Hematopoietic multipotent progenitor cell treated with erythropoietin and hydrocortisone succinate and interleukin-3 and kit ligand, for 4 days (in vitro differentiated cells): Measurements from ENCODE around the gene YOD1.

Experiments
- DNase-seq: peaks from one replicate; pipeline ENCODE4 v3.0.0-alpha.2; 2015

The YOD1 gene

DNA sequence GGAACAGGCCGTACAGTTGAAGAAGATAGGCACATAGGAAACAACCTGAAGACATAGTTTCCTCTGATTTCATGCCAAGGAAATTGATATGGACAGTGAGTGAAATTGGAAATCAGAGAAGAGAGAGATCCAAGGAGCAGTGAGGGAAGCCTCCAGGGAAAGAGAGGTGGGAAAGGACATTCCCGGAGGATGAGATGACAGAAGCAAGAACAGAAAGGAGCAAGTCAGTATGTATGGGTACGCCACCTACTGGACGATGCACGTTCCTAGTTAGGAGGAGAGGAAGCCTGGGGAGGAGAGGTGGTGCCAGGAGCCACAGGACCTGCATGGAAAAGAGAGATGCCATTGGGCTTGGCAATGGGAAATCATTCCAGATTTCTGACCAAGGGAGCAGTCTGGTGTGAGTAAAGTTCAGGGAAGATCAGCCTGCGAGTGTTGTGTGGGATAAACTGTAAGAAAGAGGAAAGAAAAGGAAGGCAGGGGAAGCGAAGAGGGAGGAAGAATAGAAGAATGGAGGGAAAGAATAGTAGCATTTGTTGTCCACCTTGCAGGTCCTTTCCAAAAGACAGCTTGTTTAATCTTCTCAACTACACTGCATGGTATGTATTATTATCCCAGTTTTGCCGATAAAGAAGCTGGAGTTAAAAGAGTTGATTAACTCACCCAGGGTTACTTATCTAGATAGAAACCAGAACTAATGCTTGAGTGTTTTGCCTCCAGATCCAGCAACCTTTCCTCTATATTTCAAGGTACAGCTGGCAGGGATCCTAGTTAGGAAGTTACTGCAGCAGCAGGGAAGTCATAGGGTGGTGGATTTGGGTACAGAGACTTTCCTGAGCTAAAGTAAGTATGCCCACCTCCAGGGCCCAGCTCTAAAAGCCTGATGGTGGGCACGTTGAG, 45.8 kb downstream of the YOD1 start:
- peak; percentile 71 for DNase-seq

DNA sequence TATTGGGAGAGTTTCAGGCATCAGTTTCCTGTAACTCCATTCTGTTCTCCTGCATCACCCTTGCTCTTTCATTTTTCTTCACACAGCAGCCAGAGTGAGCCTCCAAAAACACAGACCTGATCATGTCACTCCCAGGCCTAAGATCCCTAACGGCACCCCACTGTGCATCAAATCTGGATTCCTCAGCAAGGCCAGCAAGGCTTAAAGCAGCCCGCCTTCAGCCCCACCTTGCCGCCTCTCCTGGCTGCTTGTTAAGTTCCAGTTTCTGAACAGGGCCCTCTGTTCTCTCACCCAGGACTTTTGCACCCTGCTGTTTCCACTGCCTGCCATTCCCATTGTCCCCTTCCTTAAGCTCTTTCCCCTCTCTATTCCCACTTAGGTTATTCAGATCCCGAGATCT, 47.8 kb downstream of the YOD1 start:
- DNase-seq = no peak

DNA sequence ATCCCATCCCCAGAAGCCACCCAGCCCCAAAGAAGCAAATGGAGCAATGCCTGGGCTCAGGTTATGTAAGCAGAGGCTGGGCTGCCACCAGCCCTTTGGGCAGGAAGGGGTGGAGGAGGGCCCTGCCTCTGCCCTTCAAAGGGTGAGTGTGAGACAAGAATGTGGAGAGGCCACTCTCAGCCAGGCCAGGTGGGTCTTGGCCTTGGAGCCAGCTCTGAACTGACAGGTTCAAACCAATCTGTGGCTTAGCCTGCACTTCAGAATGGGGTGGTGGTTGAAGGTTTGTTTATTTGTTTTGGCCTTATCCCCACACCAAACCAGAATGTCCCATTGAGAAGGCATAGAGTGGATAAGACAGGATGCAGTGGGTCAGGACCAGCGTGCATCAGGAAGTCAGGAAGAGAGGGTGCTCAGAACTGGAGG, 48.3 kb downstream of the YOD1 start:
- DNase-seq = no peak

GRCh38 chr1:207001492-207002245, 49.3 kb downstream of the YOD1 start:
- no peak for DNase-seq

GRCh38 chr1:207000651-207001291, 50.2 kb downstream of the YOD1 start:
- DNase-seq = no peak

DNA sequence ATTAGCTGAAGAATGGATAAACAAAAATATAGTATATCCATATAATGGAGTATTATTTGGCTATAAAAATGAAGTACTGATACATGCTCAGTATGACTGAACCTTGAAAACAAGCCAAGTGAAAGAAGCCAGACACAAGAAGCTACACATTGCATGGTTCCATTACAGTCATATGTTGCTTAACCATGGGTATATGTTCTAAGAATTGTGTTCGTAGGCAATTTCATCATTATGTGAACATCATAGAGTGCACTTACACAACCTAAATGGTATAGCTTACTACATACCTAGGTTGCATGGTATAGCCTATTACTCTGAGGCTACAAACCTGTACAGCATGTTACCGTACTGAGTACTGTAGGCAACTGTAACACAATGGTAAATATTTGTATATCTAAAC, 52.2 kb downstream of the YOD1 start:
- DNase-seq = no peak
